Activated CD4-positive, alpha-beta T cell treated with anti-CD3 and anti-CD28 coated beads, Interleukin-2, amount 50 U/mL, for 4 hours (primary cell): Measurements from ENCODE around the gene SOST.

ENCODE experiments used
- DNase-seq, 2 experiments: peaks; one replicate each; pipeline ENCODE4 v3.0.0-alpha.2; 2020

The SOST gene

DNA sequence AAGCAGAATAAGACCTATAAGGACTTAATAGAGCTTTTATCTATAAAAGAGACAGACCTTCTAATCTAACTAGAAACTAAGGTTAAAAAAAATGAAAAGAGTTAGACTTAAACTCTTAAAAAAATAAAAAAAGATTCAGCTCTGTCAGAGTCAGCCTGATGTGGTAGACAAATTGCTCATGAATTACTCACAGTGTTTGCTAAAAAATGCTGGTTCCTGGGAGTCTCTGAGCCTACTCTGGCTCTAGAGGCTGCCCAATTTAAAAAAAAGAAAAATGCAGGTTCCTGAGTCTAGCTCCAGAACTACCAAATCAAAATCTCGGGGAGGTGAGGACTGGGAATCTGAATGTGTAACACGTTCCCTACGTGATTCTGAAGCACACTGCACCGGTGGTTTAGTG lies 18.1 kb downstream of the SOST start:
- DNase-seq: no peak

DNA sequence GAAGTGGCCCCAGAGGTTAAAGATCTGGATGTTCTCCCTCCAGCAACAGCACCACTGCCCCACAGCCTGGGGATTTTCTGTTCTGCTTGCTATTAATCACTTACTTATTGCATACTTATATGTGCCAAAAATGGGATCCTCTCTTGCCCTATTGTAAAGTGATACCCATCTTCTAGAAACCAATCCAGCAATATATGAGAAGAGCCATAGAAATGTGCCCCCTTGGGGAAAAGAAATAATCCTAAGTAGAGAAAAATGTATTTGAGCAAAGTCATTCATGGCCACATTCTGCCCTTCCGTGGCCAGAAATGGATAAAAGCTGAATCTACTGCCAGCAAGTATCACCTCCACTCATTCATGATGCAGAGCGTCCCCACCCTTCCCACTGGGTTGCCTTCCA lies 20.9 kb downstream of the SOST start:
- DNase-seq: no peak

GRCh38 chr17:43736389-43736788 lies 22.2 kb downstream of the SOST start:
- DNase-seq: no peak

DNA sequence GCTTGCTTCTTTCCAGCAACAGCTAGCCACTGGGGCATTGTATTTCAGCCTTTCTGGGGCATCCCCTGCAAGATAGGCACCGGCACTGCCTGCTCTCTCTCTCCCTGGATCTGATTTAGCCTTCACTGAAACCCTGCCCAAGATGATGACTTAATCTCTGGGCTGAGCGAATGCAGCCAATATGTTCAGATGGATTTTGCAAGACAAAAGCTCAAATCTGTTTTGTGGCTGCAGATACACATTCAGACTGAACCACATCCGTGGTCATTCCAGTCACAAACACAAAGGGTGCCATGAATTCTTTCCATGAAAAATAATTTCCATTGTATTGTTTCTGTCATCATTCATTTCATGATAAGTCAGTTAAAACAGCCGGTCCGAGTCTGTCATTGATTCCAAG lies 24.2 kb downstream of the SOST start:
- no peak for DNase-seq

- DNase-seq: no peak
These were observed 24.6 kb downstream of the SOST start for GRCh38 chr17:43733956-43734355.

GRCh38 chr17:43732958-43733357 lies 25.6 kb downstream of the SOST start:
- no peak for DNase-seq

- DNase-seq: no peak
These were observed 30.5 kb downstream of the SOST start for GRCh38 chr17:43728081-43728480.

DNA sequence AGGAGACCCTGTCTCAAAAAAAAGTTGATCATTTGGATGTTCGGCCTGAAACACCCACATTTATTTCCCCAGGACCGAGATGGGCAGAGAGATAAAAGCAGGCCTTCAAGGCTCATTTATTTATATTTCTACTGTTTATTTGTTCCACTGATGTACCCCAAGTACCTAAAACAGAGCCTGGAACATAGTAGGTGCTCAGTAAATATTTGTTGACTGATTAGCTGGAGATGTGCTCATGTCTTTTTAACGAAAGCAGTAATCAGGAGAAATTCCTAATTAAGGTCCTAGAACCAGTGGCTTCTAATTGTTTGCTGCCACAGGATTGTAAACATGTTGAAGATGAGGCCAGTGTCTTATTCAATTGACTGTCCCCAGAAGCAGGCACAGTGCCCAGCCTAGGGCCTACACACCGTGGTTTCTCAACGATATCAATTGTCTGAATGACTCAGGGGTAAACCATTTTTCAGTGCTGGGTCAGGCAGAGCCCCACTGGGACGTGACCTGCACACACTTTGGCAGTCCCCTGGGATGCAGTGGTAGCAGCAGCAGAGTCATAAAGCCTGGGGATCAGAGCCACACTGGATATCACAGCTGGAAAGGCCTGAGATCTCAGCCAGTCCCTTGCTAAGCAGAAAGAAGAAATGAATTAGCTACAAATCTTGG lies 34.8 kb downstream of the SOST start:
- DNase-seq: no peak

DNA sequence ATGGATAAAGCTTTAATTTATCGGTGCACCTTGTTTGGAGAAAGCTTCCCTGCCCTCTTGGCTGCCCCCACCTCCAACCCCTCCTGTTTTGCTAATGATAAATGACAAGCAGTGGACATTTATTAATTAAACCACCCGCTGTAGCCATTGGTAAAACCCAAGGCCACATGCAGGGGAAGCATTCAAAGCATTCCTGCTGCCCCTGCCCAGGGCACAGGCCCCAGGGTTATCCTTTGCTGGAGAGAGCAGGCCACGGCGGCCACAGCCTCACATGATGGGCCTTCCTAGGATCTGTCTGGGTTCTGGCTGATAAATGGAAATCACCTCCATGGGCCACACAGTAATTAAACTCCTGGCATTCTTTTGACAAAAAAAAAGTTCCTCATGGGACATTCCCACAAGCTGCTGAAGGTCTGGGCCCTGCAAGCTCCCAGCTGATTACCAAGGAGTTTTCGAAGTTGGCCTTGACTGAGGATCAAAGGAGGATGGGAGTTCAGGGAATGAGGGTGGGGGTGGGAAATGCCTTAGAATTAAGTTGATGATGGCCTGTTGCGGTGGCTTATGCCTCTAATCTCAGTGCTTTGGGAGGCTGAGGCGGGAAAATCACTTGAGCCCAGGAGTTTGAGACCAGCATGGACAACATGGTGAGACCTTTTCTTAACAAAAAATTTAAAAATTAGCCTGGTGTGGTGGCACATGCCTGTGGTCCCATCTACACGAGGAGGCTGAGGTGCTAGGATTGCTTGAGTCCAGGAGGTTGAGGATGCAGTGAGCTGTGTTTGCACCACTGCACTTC lies 35.5 kb downstream of the SOST start:
- no peak for DNase-seq

GRCh38 chr17:43722269-43722619 lies 36.3 kb downstream of the SOST start:
- no peak for DNase-seq

- DNase-seq: no peak
These were observed 36.9 kb downstream of the SOST start for GRCh38 chr17:43721537-43722268.

- peak; percentile 62 to 67 for DNase-seq
These were observed 38.1 kb downstream of the SOST start for GRCh38 chr17:43720311-43721060.

DNA sequence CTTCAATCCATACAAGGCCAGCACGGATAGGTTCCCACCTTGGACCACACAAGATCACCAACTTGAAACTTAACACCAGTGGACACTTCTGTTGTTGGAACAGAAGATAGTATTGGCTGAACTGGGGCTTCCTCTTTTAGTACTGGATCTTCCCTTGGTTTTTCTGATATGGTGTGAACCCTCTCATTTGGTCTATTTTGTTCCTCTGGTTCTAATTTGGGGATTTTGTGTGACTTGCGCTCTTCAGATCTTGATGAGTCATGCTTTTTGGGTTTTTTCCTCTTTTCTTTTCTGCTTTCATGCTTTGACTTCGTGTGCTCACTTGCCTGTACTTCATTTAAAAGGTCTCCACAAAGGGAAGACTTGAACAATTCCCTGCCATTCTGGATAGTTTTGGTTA lies 39.0 kb downstream of the SOST start:
- no peak for DNase-seq

DNA sequence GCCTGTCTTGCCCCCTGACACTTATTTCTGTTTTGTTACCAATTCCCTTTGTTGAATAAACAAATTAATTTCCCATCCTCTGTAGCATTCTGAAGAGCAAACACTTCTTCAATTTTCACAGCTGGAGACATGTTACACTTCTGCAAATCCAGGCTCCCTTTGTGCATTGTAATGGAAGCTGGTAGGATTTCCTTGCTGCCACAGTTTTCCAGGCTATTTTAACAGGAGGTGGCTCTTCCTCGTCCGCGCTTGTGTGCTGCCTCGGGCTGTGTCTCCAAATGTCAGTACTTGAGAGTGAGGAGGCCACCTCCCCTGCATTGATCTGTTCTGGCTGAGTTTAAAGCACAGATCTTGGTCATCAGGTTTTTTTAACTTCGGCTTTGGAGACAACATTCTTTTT lies 40.0 kb downstream of the SOST start:
- no peak for DNase-seq

DNA sequence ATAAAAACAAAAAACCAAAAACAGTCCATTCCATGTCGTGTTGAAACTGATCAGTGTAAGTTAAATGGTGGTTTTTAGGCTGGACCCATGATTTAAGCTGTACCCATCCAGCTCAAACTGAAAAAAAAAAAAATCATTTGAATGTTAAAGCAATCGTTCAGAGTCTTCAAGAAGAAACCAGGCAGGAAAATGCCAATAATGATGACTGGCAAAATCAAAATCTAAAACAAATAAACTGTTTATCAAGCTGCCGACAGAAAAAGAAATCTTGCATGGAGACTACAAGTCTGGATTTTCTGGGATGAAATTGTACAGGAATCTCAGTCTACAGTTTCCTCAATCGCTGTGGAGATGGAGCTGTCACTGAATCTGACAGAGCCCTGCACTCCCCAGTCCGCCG lies 40.7 kb downstream of the SOST start:
- DNase-seq: no peak

DNA sequence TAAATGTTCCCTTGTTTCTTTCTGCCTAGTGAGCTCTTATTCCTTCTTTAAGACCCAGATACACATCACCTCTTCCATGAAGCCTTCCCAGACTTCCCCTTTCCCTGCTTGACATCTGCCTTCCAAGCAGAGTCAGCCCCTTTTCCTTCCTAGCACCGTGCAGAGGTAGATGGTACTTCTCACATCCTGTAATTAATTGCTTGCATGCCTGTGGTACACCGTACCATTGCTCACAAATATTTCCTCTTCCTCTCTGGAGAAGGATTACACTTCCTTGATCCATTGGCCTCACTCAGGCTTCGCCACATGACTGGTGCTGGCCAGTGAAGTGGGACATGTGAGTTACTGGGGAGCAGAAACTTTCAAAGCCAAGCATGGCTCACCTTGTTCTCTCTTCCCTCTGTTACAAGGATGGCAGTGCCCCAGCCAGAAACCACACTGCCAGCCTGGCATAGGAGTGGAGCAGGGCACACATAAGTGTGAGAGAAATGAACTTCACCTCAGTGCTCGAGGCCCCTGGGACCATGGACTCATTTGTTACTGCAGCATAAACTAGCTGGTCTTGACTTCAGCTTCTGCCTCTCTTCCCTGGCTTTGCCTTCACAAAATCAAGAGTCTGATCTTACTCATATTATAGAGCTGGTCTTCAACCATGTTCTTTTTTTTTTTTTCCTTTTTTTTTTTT lies 44.0 kb downstream of the SOST start:
- no peak for DNase-seq

GRCh38 chr17:43713494-43714162 lies 45.0 kb downstream of the SOST start:
- DNase-seq: no peak

DNA sequence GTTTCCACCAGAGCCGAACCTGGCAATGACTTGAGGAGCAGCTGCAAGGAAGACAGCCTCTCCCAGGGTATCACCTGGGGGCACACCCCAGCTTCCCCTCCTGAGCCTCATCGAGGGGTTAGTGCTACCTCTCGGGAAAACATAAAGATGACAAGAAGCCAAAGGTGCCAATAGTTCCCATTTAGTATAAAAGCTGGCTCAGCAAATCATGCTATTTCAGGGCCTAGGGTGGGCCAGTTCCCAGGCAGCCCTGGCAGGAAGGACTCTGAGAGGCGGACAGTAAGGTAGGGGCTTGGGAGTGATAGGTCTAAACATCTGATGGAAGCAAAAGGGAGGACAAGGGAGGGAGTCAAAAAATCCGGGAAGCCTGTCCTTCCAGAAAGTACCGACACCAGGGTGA lies 46.2 kb downstream of the SOST start:
- no peak for DNase-seq

GRCh38 chr17:43710101-43710500 lies 48.5 kb downstream of the SOST start:
- DNase-seq: no peak

GRCh38 chr17:43709210-43709609 lies 49.4 kb downstream of the SOST start:
- no peak for DNase-seq

DNA sequence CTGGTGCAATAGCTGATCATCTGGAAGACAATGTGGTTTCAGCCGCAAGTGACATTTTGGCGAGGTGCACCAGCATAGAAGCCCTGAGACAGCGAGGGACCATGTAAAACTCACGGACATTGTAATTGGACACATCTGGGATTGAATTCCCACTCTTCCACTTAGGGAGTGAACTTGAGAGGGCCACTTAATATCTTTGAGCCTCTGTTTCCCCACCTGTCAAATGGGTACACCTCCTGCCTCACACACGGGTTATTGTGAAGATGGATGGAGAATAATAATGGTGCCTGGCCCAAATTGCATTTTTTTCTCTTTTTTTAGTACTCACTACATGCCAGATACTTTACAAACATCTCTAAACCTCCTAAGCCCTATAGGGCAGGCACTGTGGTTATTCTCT lies 51.4 kb downstream of the SOST start:
- no peak for DNase-seq

GRCh38 chr17:43706235-43706634 lies 52.4 kb downstream of the SOST start:
- no peak for DNase-seq
